GM12873 (cell line): ENCODE results near the gene INSRR.

Source experiments
- CTCF ChIP-seq: IDR thresholded peaks from 2 replicates; pipeline ENCODE4 v1.5.1; 2012; ENCODE audit warnings: low read depth, mild to moderate bottlenecking, moderate library complexity, low read length, control low read depth; ENCODE audit not compliant: insufficient read depth; ENCODE audit errors: missing control alignments

INSRR gene

GRCh38 chr1:156863631-156864030 lies 4.7 kb upstream of the INSRR start:
- no peak for TF ChIP-seq CTCF

GRCh38 chr1:156862997-156863599 lies 4.2 kb upstream of the INSRR start:
- TF ChIP-seq CTCF: no peak

GRCh38 chr1:156862584-156862983 lies 3.7 kb upstream of the INSRR start:
- no peak for TF ChIP-seq CTCF

- no peak for TF ChIP-seq CTCF
These were observed 1.9 kb upstream of the INSRR start, which contains the start of gene NTRK1 for GRCh38 chr1:156860628-156861423. Gene NTRK1, plus strand, starts transcription at chr1:156860865. Its CDS starts 70 bp downstream, at chr1:156860935.

- TF ChIP-seq CTCF: peak; percentile 85
These were observed 1.3 kb upstream of the INSRR start for GRCh38 chr1:156860113-156860627.

GRCh38 chr1:156859523-156860112 lies 701 bp upstream of the INSRR start:
- no peak for TF ChIP-seq CTCF

GRCh38 chr1:156858555-156858956 lies 361 bp downstream of the INSRR start:
- TF ChIP-seq CTCF: no peak
